HCT116 (cell line): ENCODE measurements around the gene ZNF469. TPM values are rescaled to one million over a fixed set of nuclear protein-coding genes. Genes with fewer than 3 reads are reported as not detected.

Experiments used
- ATAC-seq: fragments of 200-7000 bp; cut with Tn5 transposase; 2 replicates; pipeline ENCODE4 v1.9.1; 2020; ENCODE audit warnings: mild to moderate bottlenecking, moderate library complexity
- BruUV-seq: library from RNA; stranded (reverse); fragments of 400-500 nt; replicated peaks from 2 replicates; lab custom pipeline; 2021; lab: Mats Ljungman, UMichigan
- CTCF ChIA-PET: fragments of 300-600 bp; sonication (Branson Sonifier 250); formaldehyde crosslinking; loops from one replicate; lab custom pipeline; 2021; ENCODE audit warnings: antibody characterized with exemption; lab: Charles Lee
- POLR2A ChIA-PET: fragments of 300-600, 350-600 bp; sonication (Branson Sonifier 250); formaldehyde crosslinking; loops from one replicate; lab custom pipeline; 2021; ENCODE audit warnings: antibody characterized with exemption; lab: Charles Lee
- RAD21 ChIA-PET, 2 experiments: fragments of 300-600 bp; sonication (Branson Sonifier 250); formaldehyde crosslinking; loops; one replicate each; lab custom pipeline; 2023; ENCODE audit warnings: low total read pairs in 2 of 2; ENCODE audit not compliant: uncharacterized antibody in 2 of 2, unreplicated experiment in 2 of 2, low non-redundant PET in 1 of 2; lab: Charles Lee
- DNase-seq: peaks from one replicate; pipeline ENCODE4 v3.0.0-alpha.2; 2010; ENCODE audit warnings: low read depth, low spot score
- H2AFZ ChIP-seq: fragments of 200-600 bp; shearing (Covaris generic), sonication (generic); 2 replicates; pipeline ENCODE4 v1.6.1; 2017; ENCODE audit warnings: low read depth, mixed run types, mixed read lengths, antibody characterized with exemption, low read length; ENCODE audit not compliant: poor library complexity, severe bottlenecking
- H3K27ac ChIP-seq: 2 replicates; pipeline ENCODE4 v1.5.1; 2012; ENCODE audit warnings: low read depth, low read length
- H3K27me3 ChIP-seq: fragments of 200-600 bp; sonication (generic); 2 replicates; pipeline ENCODE4 v1.6.1; 2016; ENCODE audit warnings: mixed run types, low read length, mixed read lengths; ENCODE audit not compliant: insufficient read depth
- H3K36me3 ChIP-seq, 2 experiments: fragments of 200-500 bp in 1 of 2; fragments of 200-600 bp in 1 of 2; sonication (Bioruptor generic) in 1 of 2; sonication (generic) in 1 of 2; 2 replicates each; pipeline versions ENCODE4 v1.5.1 to v1.6.1; 2014 to 2016; ENCODE audit warnings: low read length in 2 of 2, inconsistent platforms in 1 of 2, mixed read lengths in 1 of 2, mixed run types in 1 of 2; ENCODE audit not compliant: insufficient read depth in 2 of 2, control insufficient read depth in 1 of 2
- H3K4me1 ChIP-seq, 2 experiments: fragments of 200-600 bp in 1 of 2; sonication (generic) in 1 of 2; 2 replicates each; pipeline versions ENCODE4 v1.5.1 to v1.6.1; 2012 to 2017; ENCODE audit warnings: low read length in 2 of 2, inconsistent platforms in 1 of 2, mild to moderate bottlenecking in 1 of 2, mixed read lengths in 1 of 2, mixed run types in 1 of 2, moderate library complexity in 1 of 2; ENCODE audit not compliant: insufficient read depth in 2 of 2, control insufficient read depth in 1 of 2
- H3K4me2 ChIP-seq: fragments of 200-600 bp; sonication (generic); 2 replicates; pipeline ENCODE4 v1.6.1; 2017; ENCODE audit warnings: mixed run types, low read length, mixed read lengths
- H3K4me3 ChIP-seq, 2 experiments: fragments of 200-600 bp in 1 of 2; sonication (generic) in 1 of 2; replicated peaks in 1 of 2; 2 replicates each; pipeline ENCODE4 v1.5.1; 2011 to 2016; ENCODE audit warnings: low read length in 2 of 2, control low read depth in 1 of 2, low read depth in 1 of 2, mild to moderate bottlenecking in 1 of 2, mixed read lengths in 1 of 2, mixed run types in 1 of 2
- H3K79me2 ChIP-seq: fragments of 200-600 bp; sonication (generic); 2 replicates; pipeline ENCODE4 v1.6.1; 2017; ENCODE audit warnings: mild to moderate bottlenecking, mixed run types, low read length, moderate library complexity, mixed read lengths; ENCODE audit not compliant: insufficient read depth
- H3K9ac ChIP-seq: fragments of 200-600 bp; sonication (generic); 2 replicates; pipeline ENCODE4 v1.6.1; 2016; ENCODE audit warnings: low read length, mixed read lengths
- H3K9me2 ChIP-seq: fragments of 200-600 bp; sonication (generic), shearing (Covaris generic); 2 replicates; pipeline ENCODE4 v1.6.1; 2017; ENCODE audit warnings: mixed run types, mild to moderate bottlenecking, moderate library complexity; ENCODE audit not compliant: insufficient read depth
- H3K9me3 ChIP-seq, 2 experiments: fragments of 200-500 bp in 1 of 2; fragments of 200-600 bp in 1 of 2; sonication (Bioruptor generic) in 1 of 2; sonication (generic) in 1 of 2; 2 replicates each; pipeline ENCODE4 v1.6.1; 2014 to 2017; ENCODE audit warnings: low read length in 2 of 2, mixed read lengths in 2 of 2, inconsistent platforms in 1 of 2, low read depth in 1 of 2, mild to moderate bottlenecking in 1 of 2, mixed run types in 1 of 2, moderate library complexity in 1 of 2; ENCODE audit not compliant: control insufficient read depth in 1 of 2, insufficient read depth in 1 of 2
- H4K20me1 ChIP-seq: fragments of 200-600 bp; sonication (generic), shearing (Covaris generic); 2 replicates; pipeline ENCODE4 v1.6.1; 2017; ENCODE audit warnings: mixed run types, mild to moderate bottlenecking, moderate library complexity; ENCODE audit not compliant: insufficient read depth
- ATF3 ChIP-seq: IDR thresholded peaks from 2 replicates; pipeline ENCODE4 v1.6.1; 2012
- CEBPB ChIP-seq: IDR thresholded peaks from 2 replicates; pipeline ENCODE4 v1.6.1; 2012; ENCODE audit warnings: low read depth
- EGR1 ChIP-seq: IDR thresholded peaks from 2 replicates; pipeline ENCODE4 v1.6.1; 2012; ENCODE audit warnings: low read depth
- ELF1 ChIP-seq: IDR thresholded peaks from 2 replicates; pipeline ENCODE4 v1.6.1; 2012; ENCODE audit warnings: low read depth, borderline replicate concordance
- EZH2 ChIP-seq: fragments of 200-600 bp; sonication (generic); IDR thresholded peaks from 2 replicates; pipeline ENCODE4 v1.6.1; 2017; ENCODE audit warnings: antibody characterized with exemption, mixed run types
- EZH2phosphoT487 ChIP-seq: fragments of 200-600 bp; IDR thresholded peaks from 2 replicates; pipeline ENCODE4 v1.6.1; 2018; ENCODE audit warnings: antibody characterized with exemption, borderline replicate concordance
- JUND ChIP-seq: IDR thresholded peaks from 2 replicates; pipeline ENCODE4 v1.6.1; 2012
- REST ChIP-seq: IDR thresholded peaks from 2 replicates; pipeline ENCODE4 v1.6.1; 2012; ENCODE audit warnings: low read depth
- SIN3A ChIP-seq: IDR thresholded peaks from 2 replicates; pipeline ENCODE4 v1.6.1; 2012; ENCODE audit warnings: low read depth
- SP1 ChIP-seq: IDR thresholded peaks from 2 replicates; pipeline ENCODE4 v1.6.1; 2012; ENCODE audit warnings: low read depth
- SRF ChIP-seq: IDR thresholded peaks from 2 replicates; pipeline ENCODE4 v1.6.1; 2012; ENCODE audit warnings: low read depth
- TCF7L2 ChIP-seq: IDR thresholded peaks from 2 replicates; pipeline ENCODE4 v1.7.0; 2011; ENCODE audit warnings: borderline replicate concordance, inconsistent platforms; ENCODE audit not compliant: insufficient read depth, insufficient read length; ENCODE audit errors: extremely low read depth
- ZBTB33 ChIP-seq: IDR thresholded peaks from 2 replicates; pipeline ENCODE4 v1.6.1; 2011; ENCODE audit warnings: mild to moderate bottlenecking, low read length, moderate library complexity; ENCODE audit not compliant: insufficient replicate concordance; ENCODE audit errors: extremely low read depth
- ZFX ChIP-seq: fragments of 450-650 bp; IDR thresholded peaks from 2 replicates; pipeline ENCODE4 v1.6.1; 2017
- ZNF274 ChIP-seq: fragments of 200-500 bp; sonication (Bioruptor generic); IDR thresholded peaks from 2 replicates; pipeline ENCODE4 v1.6.1; 2014; ENCODE audit warnings: mild to moderate bottlenecking, low read depth, low read length, inconsistent platforms
- intact Hi-C: fragments of 100-400 bp; cut with micrococcal nuclease; formaldehyde crosslinking; loops from 2 replicates; pipeline ENCODE4 v1.10.0; 2022
- total RNA-seq: library from RNA; stranded (reverse); gene quantifications from one replicate; pipeline ENCODE4 v1.2.1, GENCODE V29; 2021; ENCODE audit not compliant: unreplicated experiment

ZNF469 gene
- total RNA-seq, 1 experiment from 2014 or later: 5.9 TPM

- Histone ChIP-seq H3K4me2 (no peak overlapping the region), H3K4me3 (no peak overlapping the region), H3K79me2 (peaks cover 12% of the 10 kb centered on the region; the same call in 1 of the 2 replicates), H4K20me1 (no peaks in the 10 kb centered on the region), H3K9ac (no peak overlapping the region), H3K27ac (no peak overlapping the region), H3K9me2 (no peaks in the 10 kb centered on the region), H3K27me3 (no peaks in the 10 kb centered on the region), H2AFZ (no peak overlapping the region), H3K4me1 (peaks cover 17 to 24% of the 10 kb centered on the region in 2 experiments), H3K9me3 (peaks cover 0 to 9% of the 10 kb centered on the region in 2 experiments; a peak in 1 of 4 replicates), H3K36me3 (no peaks in the 10 kb centered on the region)
- ChIA-PET CTCF (no interaction called here), POLR2A (no interaction called here), RAD21 (no interaction called here)
- TF ChIP-seq ZFX (no peak), ZNF274 (no peak), EGR1 (no peak), ZBTB33 (no peak), EZH2 (no peak), SP1 (no peak), SRF (no peak), TCF7L2 (no peak), JUND (no peak), ELF1 (no peak), EZH2phosphoT487 (no peak), ATF3 (no peak), SIN3A (no peak), REST (no peak), CEBPB (no peak)
- ATAC-seq (no peak), DNase-seq (no peak)
- intact Hi-C loops: no loop called here
- no TSS peak for BruUV-seq
Measured at GRCh38 chr16:88379694-88380040, 3.1 kb upstream of the ZNF469 start.
